Panc1 (cell line): Measurements from ENCODE around the gene CLCN7. TPM values are rescaled to one million over a fixed set of nuclear protein-coding genes. Genes with fewer than 3 reads are reported as not detected.

Experiments used
- ATAC-seq: fragments of 200-7000 bp; cut with Tn5 transposase; 2 replicates; pipeline ENCODE4 v1.9.1; 2020; ENCODE audit warnings: mild to moderate bottlenecking, moderate library complexity
- BruUV-seq: library from RNA; stranded (reverse); fragments of 400-500 nt; replicated peaks from 2 replicates; lab custom pipeline; 2021; lab: Mats Ljungman, UMichigan
- CTCF ChIA-PET: fragments of 300-600 bp; sonication (Branson Sonifier 250); formaldehyde crosslinking; loops from one replicate; lab custom pipeline; 2022; ENCODE audit warnings: antibody characterized with exemption; lab: Charles Lee
- POLR2A ChIA-PET: fragments of 300-600 bp; sonication (Branson Sonifier 250); formaldehyde crosslinking; loops from one replicate; lab custom pipeline; 2022; ENCODE audit warnings: antibody characterized with exemption; lab: Charles Lee
- DNase-seq: peaks from one replicate; pipeline ENCODE4 v3.0.0-alpha.2; 2010; ENCODE audit warnings: low read depth, low spot score
- H3K27ac ChIP-seq: 2 replicates; pipeline ENCODE4 v1.5.1; 2011; ENCODE audit warnings: mild to moderate bottlenecking, low read length, inconsistent platforms
- H3K27me3 ChIP-seq: fragments of 200-500 bp; sonication (Bioruptor generic); 2 replicates; pipeline ENCODE4 v1.6.0; 2014; ENCODE audit warnings: low read length, inconsistent platforms; ENCODE audit not compliant: control insufficient read depth, insufficient read depth
- H3K36me3 ChIP-seq: fragments of 200-500 bp; sonication (Bioruptor generic); 2 replicates; pipeline ENCODE4 v1.5.1; 2014; ENCODE audit warnings: inconsistent platforms, mild to moderate bottlenecking, low read length, moderate library complexity; ENCODE audit not compliant: control insufficient read depth, insufficient read depth
- H3K4me1 ChIP-seq: 2 replicates; pipeline ENCODE4 v1.5.1; 2011; ENCODE audit warnings: inconsistent platforms, mild to moderate bottlenecking, low read length, moderate library complexity; ENCODE audit not compliant: control insufficient read depth, insufficient read depth
- H3K4me3 ChIP-seq, 2 experiments: 2 replicates each; pipeline ENCODE4 v1.5.1; 2011 to 2012; ENCODE audit warnings: low read depth in 2 of 2, low read length in 2 of 2, mild to moderate bottlenecking in 2 of 2, inconsistent platforms in 1 of 2, moderate library complexity in 1 of 2
- H3K9me3 ChIP-seq: fragments of 200-500 bp; sonication (Bioruptor generic); 2 replicates; pipeline ENCODE4 v1.5.1; 2014; ENCODE audit warnings: low read depth, mild to moderate bottlenecking, inconsistent platforms, low read length, moderate library complexity; ENCODE audit not compliant: control insufficient read depth, insufficient read depth
- SIN3A ChIP-seq: IDR thresholded peaks from 2 replicates; pipeline ENCODE4 v1.6.1; 2012; ENCODE audit warnings: low read depth, mild to moderate bottlenecking, low read length, moderate library complexity, borderline replicate concordance; ENCODE audit not compliant: insufficient read depth
- TCF7L2 ChIP-seq: IDR thresholded peaks from 2 replicates; pipeline ENCODE4 v1.6.1; 2011; ENCODE audit warnings: mild to moderate bottlenecking, low read depth, low read length, inconsistent platforms
- in situ Hi-C: cut with HindIII; loops from 2 replicates; pipeline ENCODE4 v1.10.0; 2016; ENCODE audit warnings: low sequenced_read_pairs, low pct_unique_long_range_greater_than_20kb
- intact Hi-C: fragments of 100-400 bp; cut with micrococcal nuclease; formaldehyde crosslinking; loops from one replicate; pipeline ENCODE4 v1.10.0; 2022; ENCODE audit not compliant: unreplicated experiment
- total RNA-seq: library from RNA; stranded (reverse); gene quantifications from one replicate; pipeline ENCODE4 v1.2.1, GENCODE V29; 2021; ENCODE audit not compliant: unreplicated experiment
- TF ChIP-seq, protein P1 (sequence below), 2 experiments: IDR thresholded peaks; 2 replicates each; pipeline ENCODE4 v1.6.1; 2011 to 2012; ENCODE audit warnings: low read depth in 2 of 2, control low read depth in 1 of 2, low read length in 1 of 2, mild to moderate bottlenecking in 1 of 2, moderate library complexity in 1 of 2; ENCODE audit not compliant: insufficient read depth in 1 of 2

CLCN7 gene
- total RNA-seq, 1 experiment from 2014 or later: 179 TPM

DNA sequence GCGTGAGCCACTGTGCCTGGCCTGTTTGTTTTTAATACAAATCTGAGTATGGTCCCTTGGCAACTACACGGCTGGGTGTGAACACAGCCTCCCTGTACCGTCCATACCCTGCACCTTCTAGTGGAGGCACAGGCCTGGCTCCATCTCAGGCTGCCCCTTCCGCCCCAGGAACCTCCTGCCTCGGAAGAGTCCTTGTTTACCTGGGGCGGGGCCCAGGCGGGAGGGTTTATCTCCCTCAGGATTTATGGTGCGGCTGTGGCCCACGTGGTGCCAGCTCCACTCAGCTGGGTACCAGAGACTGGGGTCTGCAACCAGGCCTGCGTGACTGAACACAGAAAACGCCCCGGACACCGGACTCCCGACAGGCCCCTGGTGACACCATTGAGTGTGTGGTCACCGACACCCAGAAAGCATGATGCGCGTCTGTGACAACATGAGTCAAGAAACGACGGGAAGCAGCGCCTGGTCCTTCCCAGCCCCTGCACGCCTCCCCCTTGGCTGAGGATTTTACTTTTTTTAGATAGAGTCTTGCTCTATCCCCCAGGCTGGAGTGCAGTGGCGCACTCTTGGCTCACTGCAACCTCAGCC is 79.3 kb downstream of the CLCN7 start:
- no peaks in the 10 kb centered on the region for H3K36me3 ChIP-seq
- no peak overlapping the region for H3K4me3 ChIP-seq
- no peaks in the 10 kb centered on the region for H3K4me1 ChIP-seq
- ATAC-seq (no peak), DNase-seq (no peak)
- H3K27me3 ChIP-seq: no peaks in the 10 kb centered on the region
- intact Hi-C loops: no loop called here
- no peaks in the 10 kb centered on the region for H3K9me3 ChIP-seq
- BruUV-seq: no TSS peak
- TF ChIP-seq, protein P1, sequence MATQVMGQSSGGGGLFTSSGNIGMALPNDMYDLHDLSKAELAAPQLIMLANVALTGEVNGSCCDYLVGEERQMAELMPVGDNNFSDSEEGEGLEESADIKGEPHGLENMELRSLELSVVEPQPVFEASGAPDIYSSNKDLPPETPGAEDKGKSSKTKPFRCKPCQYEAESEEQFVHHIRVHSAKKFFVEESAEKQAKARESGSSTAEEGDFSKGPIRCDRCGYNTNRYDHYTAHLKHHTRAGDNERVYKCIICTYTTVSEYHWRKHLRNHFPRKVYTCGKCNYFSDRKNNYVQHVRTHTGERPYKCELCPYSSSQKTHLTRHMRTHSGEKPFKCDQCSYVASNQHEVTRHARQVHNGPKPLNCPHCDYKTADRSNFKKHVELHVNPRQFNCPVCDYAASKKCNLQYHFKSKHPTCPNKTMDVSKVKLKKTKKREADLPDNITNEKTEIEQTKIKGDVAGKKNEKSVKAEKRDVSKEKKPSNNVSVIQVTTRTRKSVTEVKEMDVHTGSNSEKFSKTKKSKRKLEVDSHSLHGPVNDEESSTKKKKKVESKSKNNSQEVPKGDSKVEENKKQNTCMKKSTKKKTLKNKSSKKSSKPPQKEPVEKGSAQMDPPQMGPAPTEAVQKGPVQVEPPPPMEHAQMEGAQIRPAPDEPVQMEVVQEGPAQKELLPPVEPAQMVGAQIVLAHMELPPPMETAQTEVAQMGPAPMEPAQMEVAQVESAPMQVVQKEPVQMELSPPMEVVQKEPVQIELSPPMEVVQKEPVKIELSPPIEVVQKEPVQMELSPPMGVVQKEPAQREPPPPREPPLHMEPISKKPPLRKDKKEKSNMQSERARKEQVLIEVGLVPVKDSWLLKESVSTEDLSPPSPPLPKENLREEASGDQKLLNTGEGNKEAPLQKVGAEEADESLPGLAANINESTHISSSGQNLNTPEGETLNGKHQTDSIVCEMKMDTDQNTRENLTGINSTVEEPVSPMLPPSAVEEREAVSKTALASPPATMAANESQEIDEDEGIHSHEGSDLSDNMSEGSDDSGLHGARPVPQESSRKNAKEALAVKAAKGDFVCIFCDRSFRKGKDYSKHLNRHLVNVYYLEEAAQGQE (IDR thresholded peaks at IDR 0.05; ENCODE audit: insufficient read depth in 1 of 2, low read depth in 2 of 2, low read length in 1 of 2): no peak
- TF ChIP-seq SIN3A (no peak), TCF7L2 (no peak)
- no peak overlapping the region for H3K27ac ChIP-seq
- in situ Hi-C loops: no loop called here
- CTCF ChIA-PET: no interaction called here
- POLR2A ChIA-PET: no interaction called here

Other genes with a start within 250 kb of the CLCN7 start
- 4.6 TPM for gene TPSG1, start 249.8 kb downstream of the CLCN7 start, total RNA-seq
- 0.57 TPM for gene TPSB2, start 244.8 kb downstream of the CLCN7 start, total RNA-seq
- gene TPSAB1, start 234.3 kb downstream of the CLCN7 start, total RNA-seq: not detected
- gene TPSD1, start 219.0 kb downstream of the CLCN7 start, total RNA-seq: 0.26 TPM
- gene UBE2I, start 165.4 kb downstream of the CLCN7 start, total RNA-seq: 198 TPM
- 9.4 TPM for gene BAIAP3, start 141.4 kb downstream of the CLCN7 start, total RNA-seq
- 89.7 TPM for gene TSR3, start 123.2 kb downstream of the CLCN7 start, total RNA-seq
- 62.5 TPM for gene GNPTG, start 123.1 kb downstream of the CLCN7 start, total RNA-seq
- 26.6 TPM for gene UNKL, start 60.3 kb downstream of the CLCN7 start, total RNA-seq
- gene UQCC4, start 54.3 kb downstream of the CLCN7 start, total RNA-seq: 18.1 TPM
- gene PERCC1, start 44.0 kb downstream of the CLCN7 start, total RNA-seq: not detected
- gene CCDC154, start 30.5 kb downstream of the CLCN7 start, total RNA-seq: 2.0 TPM
- not detected for gene PTX4, start 13.9 kb upstream of the CLCN7 start, total RNA-seq
- 65.4 TPM for gene TELO2, start 18.3 kb upstream of the CLCN7 start, total RNA-seq
- 0.13 TPM for gene TMEM204, start 58.6 kb upstream of the CLCN7 start, total RNA-seq
- gene IFT140, start 137.0 kb upstream of the CLCN7 start, total RNA-seq: 25.5 TPM
- 28.8 TPM for gene CRAMP1, start 137.3 kb upstream of the CLCN7 start, total RNA-seq
- 200 TPM for gene JPT2, start 203.3 kb upstream of the CLCN7 start, total RNA-seq
- 108 TPM for gene MAPK8IP3, start 231.2 kb upstream of the CLCN7 start, total RNA-seq